HS-27A (cell line): Measurements from ENCODE around the gene TGM2.

Experiments
- DNase-seq: peaks from one replicate; pipeline ENCODE4 v3.0.0-alpha.2; 2012; ENCODE audit warnings: low read depth, missing footprints

Gene TGM2

DNA sequence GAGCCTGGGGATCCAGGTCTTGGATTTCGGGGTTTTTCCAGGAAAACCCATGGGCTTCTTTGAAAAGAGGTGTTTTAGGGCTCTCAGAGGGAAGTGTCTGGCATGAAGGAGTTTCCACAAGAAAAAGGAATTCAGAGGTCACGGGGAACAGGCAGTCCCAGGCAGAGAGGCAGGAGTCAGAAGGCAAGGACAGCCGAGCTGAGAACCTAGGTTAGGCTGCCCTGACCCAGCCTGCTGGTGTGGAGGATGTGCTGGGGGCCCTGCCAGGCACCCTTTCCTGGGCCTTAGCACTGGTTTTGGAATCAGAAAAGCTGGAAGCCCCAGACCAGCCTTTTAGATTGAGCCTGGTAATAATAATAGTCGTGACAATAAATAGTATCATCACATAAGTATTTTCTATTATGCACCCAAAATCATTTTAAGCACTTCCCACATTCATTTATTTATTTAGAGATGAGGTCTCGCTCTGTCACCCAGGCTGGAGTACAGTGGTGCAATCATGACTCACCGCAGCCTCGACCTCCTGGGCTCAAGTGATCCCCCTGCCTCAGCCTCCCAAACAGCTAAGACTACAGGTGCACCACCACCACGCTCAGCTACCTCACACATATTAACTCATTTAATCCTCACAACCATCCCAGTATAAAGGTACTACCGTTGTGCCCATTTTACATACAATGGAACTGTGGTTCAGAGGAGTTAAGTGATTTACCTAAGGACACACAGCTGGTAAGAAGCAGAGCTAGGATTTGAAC, 19.9 kb downstream of the TGM2 start:
- no peak for DNase-seq

DNA sequence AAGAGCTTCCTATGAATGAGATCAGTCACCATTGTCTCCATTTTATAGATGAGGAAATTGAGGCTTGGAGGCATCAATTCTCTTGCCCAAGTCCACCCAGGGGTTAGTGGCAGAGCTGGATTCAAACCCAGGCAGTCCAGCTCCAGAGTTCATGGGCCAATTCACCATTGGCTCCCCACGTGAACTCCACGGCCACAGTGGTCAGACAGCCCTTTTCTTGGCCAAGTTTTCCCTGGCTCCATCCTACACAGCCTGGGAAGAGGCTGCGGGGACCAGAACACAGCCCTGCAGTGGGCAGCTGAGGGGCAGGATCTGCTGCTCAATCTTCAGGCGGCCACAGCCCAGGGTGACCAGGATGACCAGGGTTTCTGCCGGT, 20.5 kb downstream of the TGM2 start:
- no peak for DNase-seq

DNA sequence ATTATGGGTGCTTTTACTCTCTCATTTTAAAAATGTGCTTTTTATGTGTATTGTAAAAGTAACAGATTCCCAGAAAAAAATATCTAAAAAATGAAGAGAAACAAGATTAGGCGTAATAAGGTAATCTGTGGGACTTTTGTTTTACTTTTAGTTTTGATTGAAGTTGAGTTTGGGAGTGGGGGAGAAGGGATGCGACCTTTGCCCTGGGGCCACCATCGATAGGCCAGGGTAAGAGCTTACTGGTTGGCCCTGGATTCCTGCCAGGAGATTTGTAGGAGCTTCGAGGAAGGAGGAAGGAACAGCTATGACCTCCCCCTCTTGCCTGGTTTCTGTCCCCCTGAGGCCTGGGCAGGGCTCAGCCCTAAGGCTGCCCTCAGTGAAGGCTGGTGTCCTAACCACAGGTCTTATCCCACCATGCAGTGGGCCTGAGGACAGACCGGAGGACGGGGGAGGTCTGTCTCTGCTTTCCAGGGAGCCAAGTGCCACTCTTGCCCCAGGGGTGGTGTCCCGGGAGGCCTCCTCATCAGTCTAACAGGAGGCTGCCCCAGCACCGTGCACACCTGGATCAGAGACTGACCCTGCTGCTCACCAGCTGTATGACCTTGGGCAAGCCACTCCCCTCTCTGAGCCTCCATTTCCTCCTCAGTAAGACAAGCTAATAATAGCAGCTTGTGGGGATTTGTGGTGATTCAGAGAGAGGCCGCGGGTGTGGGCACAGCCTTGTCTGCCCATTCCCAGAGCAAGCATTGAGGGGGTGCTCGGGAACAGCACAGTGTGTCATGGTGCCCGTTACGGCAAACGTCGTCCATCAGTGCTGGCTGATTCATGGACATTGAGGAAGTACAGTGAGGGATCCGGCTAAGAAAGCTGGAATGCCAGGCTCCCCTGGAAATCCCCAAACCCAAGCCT, 21.2 kb downstream of the TGM2 start:
- DNase-seq, result peak; percentile 91

DNA sequence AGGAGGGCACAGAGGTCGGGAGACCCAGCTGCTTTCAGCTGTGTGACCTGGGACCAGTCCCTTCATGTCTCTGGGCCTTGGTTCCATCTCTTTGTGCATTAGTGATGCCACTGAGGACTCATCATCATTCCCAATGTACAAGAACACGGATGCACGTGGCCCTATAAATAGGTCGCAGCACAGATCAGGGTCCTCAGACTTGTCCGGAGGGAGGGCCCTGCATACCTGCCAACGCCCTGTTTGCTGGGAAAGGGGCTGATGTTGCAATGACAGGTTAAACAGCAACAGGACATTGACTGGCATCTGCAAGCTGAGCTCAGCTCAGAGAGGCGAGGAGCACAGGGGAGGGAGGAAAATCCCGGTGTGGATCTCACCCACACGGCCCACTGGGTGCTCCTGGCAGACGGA, 21.8 kb downstream of the TGM2 start:
- no peak for DNase-seq

DNA sequence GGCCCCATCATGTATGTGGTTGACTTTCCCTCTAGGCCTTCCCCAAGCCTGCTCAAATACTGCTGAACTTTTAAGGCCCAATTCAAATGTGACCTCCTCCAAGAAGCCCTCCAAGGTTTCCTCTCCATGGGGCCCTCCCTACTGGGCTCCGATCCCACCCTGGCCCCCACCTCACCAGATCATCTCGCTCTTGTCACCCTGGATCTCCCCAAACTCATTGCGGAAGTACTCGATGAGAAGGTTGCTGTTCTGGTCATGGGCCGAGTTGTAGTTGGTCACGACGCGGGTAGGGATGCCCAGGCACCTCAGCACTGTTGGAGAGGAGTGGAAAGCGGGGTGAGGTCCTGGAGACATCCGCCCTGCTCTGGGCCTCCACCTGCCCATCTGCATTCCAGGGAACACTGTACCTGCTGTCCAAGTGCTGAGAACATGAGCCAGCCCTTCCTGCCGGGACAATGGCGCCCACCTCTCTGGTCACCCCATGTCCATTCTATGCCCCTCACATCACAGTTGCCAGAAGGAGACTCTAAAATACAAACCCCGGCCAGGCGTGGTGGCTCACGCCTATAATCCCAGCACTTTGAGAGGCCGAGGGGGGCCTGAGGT, 23.1 kb downstream of the TGM2 start:
- DNase-seq, result no peak

DNA sequence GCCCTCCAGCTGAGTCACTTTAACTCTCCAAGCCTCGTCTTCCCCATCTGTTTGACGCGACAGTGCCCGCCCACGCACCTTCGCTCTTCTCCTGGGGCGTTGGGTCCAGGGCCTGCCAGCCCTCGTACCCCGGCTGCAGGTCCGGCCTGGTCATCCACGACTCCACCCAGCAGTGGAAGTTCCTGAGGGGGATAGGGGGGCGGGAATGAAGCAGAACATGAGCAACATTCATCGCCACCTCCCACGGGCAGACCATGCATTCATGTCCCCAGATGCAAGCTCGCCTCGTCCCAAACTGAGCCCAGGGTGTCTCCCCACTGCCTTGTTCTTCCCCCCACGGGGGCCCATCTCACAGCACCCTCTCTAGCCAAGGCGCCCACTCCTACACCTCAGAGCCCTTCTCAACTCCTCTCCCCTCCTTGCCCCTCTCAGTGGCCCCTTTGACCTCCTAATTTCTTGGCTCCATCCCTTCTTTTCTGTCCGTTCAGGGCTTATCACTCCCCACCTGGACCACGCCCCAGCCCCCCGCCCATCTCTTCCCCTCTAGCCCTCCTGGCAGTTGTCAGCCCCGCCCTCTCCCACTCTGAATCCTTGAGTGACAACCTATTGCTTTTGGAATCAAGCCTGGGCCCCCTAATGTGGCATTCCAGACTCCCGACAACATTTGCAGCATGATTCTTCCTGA, 23.7 kb downstream of the TGM2 start:
- DNase-seq, result no peak

DNA sequence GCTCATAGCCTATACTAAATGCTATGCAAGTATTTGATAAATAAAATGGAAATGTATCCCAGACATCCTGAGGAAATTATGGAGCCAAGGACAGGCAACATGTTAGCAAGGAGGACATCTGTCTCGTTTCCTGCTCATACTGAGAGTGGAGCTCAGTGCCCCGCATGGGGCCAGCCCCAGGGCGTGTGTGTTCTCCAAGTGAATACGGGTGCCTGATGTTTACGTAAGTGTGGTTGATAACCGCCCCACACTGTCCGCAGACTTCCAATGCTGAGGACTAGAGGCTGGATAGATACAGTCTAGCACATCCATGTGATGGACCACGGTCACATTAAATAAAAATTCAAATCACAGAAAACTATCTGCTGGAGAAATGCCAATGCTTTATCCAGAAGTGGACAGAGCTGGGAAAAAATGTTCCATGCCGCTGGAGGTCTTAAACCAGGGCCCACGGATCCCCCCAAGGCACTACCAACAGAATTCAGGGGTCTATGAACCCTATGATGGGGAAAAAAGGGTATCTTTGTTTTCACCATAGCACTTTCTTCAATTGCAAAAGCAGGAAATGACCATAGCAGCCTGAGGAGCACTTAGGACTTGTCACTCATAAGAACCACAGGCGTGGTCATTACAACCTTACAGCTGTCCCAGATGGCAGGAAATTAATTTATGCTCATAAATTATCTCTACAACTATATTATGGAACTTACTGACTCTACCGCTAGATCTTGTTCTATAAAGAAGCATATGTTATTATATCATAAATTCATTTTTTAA, 24.9 kb downstream of the TGM2 start:
- DNase-seq, result no peak

DNA sequence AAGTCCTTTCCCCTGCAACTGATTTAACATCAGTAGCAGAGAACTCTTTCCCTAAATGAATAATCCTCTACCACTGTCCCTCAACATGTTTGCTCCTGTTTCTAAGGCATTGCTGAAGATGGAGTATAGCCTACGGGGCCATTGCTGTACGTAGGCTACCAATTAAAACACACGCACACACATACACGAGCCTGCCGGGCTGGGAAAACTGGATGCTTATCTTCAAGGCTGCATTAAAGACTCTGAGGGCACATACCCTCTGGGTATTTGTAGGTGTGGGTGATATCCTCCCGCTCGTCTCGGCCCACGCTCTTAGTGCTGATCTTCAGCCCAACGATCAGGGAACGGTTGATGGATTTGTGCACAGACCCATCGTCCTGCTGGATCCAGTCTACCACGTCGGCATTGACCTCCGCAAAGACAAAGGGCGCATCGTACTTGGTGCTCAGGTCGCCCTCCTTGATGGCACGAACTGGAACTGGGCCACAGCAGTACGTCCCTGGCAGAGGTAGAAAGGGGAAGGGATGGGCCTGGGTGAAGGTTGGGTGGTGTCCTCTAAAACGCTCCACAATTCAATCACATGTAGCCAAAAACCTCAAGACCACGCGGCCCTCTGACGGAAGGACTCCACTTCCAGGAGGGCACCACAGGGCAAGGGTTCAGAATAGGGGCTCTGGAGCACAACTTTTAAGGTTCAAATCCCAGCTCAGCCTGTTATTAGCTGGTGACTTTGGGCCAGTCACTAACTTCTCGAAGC, 25.7 kb downstream of the TGM2 start:
- no peak for DNase-seq

DNA sequence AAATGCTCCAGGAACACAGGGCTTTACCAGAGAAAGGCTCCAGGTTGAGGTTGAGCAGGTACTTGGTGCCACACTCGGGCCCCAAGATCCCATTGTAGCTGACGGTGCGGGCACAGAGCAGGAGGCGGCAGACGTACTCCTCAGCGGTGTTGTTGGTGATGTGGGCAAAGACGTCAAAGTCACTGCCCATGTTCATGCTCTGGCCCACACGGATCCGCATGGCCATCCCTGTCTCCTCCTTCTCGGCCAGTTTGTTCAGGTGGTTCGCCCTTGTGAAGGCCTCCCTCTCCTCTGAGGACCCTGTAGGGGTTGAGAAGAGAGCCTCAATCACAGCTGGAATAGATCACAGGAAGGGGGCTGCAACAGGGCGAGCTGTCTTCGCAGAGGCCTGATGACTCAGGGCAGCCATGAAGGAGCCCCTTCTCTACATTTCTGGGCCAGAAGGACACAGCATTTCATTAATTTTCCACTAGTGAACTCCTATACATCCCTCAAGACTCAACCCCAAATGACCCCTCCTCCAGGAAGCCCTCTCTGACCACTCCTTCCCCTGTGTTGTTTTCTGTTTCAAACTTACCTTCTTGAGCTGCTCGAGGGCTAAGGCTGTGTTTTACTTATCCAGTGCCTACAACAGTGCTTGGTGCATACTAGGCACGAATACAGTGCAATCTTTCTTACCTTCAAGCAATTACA, 26.8 kb downstream of the TGM2 start:
- DNase-seq, result no peak

DNA sequence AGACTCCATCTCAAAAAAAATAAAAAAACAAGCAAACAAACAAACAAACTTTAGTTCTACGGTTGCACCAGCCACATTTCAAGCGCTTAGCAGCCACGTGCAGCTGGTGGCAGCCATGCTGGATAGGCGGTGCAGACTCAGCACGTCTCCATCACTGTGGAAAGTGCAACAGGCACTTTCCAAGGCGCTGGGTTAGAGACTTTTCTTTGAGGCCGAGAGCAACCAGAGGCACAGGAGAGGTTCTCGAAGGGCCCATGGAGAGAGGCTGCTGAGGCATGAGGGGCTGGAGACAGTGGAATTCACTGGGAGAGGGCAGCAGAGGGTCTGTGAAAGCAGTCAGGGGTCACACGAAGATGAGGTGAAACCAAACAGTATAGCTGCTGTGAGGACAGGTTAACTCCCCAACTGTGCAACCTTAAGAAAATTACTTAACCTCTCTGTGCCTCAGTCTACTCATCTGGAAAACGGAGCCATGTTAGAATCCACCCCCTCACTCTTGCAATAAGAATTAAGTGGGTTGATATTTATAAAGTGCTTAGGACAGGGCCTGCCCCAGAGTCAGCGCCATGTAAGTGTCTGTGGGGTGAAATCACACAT, 27.5 kb downstream of the TGM2 start:
- no peak for DNase-seq

DNA sequence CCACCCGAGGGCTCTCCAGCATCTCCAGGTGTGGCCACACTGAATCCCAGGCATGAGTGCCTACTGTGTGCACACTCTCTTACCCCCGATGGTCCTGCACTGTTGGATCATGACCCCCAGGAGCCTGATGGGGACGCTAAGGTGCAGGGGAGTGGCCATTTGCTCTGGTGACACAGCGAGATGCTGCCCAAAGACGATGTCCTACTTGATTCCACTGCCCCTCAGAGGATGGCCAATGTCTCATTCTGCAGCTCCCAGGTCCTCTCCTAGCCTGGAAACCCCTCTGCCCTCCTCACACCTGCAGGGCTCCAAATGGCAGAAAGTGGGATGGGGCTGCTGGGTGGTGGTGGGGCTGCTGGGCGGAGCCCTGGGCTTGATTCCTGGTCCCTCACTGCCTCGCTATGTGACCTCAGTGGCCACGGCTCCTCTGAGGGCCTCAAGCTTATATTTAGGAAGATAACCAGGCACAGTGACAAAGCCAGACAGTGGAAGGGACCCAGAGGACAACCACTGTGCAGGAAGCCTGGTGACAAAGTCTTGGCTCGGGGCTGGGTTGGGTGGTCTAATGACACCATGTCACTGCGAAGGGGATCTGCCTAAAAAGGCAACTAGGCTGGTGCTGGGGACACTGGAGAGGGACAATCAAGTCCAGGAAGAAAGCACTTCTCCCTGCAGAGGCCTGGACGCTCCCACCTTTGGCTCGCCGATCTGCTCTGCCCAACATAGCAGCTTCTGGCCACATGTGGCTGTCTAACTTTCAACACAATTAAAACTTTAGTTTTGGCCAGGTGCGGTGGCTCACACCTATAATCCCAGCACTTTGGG, 28.4 kb downstream of the TGM2 start:
- DNase-seq, result no peak

DNA sequence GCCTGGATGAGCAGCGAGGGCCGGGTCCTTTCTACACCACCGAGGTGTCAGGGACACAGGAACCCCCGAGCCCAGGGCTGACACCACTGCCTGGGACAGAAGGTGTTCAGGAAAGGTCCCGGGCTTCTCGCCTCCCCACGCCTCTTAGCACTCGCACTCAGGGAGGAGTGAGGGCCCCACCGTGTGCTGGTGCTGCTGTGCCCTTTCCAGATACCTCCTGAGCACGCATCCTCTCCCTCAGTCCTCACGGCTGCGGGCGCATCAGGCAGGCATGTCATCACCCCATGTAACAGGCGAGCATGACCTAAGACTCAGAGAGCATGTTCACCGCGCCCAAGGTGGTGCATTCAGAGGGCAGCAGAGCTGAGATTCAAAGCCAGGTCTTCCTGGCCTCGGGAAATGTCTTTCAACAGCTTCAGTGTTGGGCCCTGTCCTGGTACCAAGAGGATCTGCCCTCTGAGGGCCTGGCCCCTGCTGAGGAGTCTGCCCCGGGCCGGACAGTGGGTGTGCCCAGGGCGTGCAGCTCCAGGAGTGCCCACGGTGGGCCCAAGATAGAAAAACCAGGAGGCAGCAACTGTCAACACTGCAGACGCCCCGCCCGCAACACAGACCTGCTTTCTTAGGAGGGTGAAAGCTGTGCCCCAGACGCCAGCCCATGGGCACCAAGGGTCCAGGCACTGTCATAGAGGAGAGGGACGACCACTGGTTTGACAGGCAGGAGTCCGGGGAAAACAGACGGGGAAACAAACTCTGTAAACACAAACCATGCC, 29.2 kb downstream of the TGM2 start:
- no peak for DNase-seq

DNA sequence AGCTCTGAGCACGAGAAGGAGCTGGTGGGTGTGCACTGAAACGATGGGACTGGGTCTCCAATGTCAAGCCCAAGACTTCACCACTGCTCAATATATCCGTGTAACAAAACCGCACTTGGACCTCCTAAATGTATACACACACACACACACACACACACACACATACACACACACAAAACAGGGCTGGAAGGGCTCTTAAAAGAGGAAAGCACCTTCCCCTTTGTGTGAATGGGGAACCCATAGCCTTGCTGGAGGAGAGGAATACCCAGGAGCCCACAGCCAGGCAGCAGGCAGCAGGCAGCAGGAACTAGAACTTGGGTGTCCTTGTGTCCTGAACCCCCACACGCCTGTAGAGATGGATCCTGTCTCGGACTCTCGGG, 29.8 kb downstream of the TGM2 start:
- no peak for DNase-seq

DNA sequence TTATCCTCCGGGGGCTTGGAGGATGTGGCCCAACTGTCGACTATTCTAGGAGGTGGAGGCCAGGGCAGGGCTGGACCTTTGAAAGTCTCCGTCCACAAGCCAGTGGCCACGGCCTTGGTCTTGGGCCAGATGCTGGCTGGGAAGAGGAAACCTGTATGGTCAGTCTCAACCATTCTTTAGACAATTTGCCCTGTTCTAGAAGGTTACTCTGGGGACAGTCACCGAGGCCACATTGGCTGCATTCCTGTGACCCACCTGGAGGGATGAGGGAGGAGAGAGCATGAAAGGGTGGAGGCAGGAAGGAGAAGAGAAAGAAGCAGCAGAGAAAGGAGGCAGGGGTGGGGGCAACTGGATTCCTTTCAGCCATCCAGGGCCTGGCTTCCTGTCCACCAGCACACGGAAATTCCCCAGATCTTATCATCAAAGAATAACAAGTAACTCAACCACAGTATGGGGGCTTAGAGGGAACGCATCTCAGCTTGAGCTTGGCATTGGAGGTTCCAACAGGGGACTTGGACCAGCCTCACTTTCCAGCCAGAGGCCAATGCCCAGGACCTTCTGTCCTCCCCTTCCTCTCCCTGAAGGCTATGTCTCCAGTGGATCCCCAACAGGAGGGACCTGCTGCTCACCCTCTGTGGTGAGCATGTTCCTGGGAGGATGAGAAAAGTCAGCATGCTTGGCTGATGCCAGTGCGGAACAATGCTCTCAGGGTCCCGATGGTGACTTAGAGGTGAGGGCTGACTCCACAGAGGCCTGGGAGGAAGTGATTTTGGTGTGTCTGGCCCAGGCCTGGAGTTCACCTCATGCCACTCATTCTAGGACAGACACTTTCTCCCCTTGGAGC, 30.4 kb downstream of the TGM2 start:
- DNase-seq, result peak; percentile 82

DNA sequence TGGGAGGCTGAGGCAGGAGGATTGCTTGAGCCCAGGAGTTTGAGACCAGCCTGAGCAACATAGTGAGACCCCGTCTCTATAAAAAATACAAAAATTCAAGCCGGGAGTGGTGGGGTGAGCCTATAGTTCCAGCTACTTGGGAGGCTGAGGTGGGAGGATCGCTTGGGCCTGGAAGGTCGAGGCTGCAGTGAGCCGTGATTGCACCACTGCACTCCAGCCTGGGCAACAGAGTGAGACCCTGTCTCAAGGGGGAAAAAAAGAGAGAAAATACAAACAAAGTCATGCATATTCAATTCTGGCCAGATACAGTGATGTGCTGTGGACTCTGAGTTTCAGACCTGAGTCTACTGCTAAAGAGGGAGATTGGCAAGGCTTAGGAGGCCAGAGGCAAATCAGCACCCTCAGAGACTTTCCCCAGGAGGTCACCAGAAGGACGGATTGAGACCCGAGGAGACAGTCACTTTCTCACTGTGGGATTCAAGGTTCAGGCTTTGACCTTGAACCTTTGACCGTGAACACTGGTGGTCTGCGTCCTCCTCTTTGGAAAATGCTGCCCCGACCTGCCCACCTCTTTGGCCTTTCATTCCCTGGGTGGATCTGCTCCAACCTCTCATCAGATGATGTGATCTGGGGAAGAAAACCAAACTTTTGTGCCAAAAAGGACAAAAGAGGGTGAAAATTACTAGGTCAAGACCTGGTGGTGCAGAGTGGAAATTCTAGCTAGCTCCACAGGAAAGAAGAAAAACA, 31.2 kb downstream of the TGM2 start:
- DNase-seq, result no peak

DNA sequence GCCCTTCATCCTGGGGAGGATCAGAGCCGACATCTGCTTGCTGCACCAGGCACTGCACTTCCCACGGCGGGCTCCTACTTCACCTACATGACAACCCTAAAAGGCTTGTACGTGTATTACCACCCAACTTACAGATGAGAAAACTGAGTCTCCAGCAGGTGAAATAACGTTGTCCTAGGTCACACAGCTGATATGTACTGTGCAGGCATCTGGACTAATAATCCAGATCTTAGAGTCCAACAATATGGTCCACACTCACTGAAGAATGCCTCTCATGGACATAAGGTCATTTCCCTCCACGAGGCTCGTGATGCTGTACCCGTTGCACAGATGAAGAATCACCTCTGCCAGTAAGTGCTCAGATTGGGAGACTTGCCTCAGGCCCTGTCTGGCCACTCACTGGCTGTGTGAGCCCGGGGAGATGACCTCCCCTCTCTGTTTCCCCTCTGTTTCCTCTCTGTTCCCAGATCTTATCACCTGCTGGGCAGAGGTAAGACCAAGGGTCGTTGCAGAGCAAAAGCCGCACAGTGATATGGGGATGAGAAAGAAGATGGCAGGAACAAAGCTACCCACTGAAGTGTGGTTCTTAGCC, 32.1 kb downstream of the TGM2 start:
- DNase-seq, result no peak
